ENCODE measurements around the gene SGSH.

Gene SGSH

DNA sequence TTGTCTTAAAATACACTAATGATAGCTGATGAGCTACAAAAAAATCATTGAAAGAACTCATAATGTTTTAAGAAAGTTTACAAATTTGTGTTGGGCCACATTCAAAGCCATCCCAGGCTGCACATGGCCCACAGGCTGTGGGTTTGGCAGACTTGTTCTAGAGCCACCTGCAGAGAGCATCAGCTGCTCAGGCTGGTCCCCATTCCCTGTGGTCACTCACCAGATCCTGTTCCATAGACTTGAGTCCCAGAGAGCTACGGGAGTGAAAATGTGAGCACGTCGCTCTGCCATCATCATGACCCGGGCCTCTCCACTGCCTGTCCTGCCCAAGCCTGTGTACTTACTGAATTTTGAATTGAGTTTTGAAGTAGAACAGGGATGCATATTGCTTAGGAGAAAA, 7.0 kb upstream of the SGSH start:
- DNase-seq (ENCODE audit: low spot score) = no peak
- FAIRE-seq = no peak

DNA sequence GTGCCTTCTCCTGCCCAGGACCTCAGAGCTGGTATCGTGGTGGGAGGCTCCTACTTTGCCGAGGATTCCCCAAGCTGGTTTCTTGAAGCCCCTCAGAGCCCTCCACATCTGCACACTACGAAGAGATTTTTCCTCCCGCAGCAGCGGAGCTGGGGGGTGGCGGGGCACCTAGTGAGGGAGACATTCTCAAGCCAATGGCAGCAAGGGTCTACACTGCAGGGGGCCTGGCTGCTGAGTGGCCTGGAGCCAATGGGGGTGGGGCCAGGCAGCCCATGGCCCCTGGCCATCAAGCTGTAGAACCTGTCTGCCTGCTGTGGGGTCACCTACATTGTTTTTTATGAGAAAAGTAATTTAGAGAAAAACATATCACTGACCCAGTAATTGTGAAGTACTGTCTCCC, 5.1 kb upstream of the SGSH start:
- DNase-seq (ENCODE audit: low spot score) (no peak), FAIRE-seq (no peak)

DNA sequence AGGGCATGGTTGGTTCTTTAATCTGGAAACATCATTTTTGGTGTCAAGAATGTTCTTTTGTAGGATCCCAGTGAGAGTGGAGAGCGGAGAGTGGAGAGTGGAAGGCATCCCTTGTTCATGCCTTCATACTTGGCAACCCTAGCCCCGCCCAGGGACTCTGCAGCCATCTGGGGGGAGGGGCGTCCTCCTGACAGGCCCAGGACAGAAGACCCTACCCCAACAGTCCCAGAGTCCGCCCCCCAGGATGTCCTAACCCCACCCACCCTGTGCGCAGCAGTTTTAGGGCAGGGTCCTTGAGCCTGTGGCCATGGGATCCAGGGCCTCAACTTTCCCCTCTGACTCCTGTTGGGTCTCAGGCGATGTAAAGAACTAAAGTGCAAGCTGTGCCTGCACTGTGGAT, 4.5 kb upstream of the SGSH start:
- no peak for FAIRE-seq
- no peak for DNase-seq (ENCODE audit: low spot score)

DNA sequence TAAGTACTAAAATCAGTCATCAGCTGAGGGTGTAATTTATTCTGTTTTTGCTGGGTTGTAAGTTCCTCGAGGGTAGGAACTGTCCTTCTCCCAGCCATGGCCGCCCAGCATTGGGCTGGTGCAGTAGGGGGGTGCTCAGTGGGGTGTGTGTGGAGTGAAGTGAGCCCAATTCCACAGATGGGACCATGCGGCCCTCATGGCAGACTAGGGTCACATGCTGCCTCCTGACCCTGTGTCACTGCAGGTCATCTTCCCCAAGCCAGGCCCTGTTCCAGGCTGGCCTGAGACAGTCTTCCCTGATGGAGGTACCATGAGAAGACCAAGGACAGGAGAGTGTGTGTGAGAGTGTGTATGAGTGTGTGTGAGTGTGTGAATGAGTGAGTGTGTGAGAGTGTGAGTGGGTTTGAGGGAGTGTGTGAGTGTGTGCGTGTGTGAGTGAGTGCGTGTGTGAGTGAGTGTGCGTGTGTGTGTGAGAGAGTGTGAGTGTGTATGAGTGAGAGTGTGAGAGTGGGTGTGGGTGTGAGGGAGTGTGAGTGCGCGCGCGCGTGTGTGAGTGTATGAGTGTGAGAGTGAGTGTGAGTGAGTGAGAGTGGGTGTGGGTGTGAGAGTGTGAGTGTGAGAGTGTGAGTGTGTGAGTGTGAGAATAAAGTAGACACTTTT, 3.8 kb upstream of the SGSH start:
- FAIRE-seq (no peak), DNase-seq (ENCODE audit: low spot score) (no peak)

DNA sequence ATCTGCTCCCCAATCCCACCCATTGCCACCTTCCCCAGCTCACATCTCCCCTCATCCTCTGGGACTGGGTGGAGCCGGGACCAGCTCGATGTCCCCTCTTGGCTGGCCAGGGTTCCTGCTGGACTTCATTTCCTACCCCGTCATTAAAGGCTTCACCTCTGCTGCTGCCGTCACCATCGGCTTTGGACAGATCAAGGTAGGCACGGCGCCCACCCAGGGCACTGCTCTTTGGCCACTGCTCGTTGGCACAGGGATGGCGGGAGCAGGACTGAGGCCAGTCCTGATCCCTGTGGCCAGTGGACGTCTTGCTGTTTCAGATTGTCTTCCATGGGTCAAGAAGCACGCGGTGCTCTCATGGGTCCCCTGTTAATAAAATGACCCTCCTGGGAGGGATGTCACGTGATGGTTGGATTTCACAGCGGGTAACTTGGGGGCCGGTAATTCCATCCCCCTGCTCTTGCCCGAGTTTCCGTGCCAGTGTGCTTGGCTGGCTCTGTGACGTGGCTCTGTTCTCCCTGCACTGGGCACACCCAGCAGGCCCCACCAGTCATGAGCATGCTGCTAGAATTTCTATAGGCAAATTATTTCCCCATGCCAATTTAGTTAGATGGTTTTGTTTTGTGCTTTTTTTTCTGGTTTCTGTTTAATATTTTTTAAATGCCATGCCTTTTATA, 3.1 kb upstream of the SGSH start:
- DNase-seq (ENCODE audit: low spot score) = no peak
- FAIRE-seq = no peak

DNA sequence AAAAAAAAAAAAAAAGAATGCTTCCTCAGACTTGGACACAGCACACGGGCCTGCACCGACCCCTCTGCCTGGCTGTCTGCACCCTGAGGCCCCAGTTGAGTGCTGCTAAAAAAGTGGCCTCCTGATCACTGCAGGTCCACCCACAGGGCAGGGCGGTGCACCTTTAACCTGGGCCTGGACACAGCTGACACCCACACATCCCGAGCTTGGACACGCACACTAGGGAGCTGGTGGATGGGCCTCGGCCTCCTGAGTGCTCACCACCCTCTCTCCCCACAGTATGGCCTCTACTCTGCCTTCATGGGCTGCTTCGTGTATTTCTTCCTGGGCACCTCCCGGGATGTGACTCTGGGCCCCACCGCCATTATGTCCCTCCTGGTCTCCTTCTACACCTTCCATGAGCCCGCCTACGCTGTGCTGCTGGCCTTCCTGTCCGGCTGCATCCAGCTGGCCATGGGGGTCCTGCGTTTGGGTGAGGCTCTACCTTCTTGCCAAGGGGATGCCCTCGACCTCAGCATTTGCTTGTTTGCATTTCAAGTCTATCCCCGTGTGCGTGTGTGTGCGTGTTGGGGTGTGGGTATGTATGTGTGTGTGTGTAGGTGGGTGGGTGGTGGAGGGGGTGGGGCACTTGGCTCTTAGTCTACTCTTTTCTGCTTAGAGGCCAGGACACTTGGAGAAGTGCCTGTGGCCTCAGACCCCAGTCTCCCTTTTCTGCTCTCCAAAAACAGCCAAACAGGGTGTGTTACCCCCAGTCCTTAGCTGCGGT, 2.4 kb upstream of the SGSH start:
- FAIRE-seq = peak; percentile 61
- DNase-seq (ENCODE audit: low spot score) = no peak

DNA sequence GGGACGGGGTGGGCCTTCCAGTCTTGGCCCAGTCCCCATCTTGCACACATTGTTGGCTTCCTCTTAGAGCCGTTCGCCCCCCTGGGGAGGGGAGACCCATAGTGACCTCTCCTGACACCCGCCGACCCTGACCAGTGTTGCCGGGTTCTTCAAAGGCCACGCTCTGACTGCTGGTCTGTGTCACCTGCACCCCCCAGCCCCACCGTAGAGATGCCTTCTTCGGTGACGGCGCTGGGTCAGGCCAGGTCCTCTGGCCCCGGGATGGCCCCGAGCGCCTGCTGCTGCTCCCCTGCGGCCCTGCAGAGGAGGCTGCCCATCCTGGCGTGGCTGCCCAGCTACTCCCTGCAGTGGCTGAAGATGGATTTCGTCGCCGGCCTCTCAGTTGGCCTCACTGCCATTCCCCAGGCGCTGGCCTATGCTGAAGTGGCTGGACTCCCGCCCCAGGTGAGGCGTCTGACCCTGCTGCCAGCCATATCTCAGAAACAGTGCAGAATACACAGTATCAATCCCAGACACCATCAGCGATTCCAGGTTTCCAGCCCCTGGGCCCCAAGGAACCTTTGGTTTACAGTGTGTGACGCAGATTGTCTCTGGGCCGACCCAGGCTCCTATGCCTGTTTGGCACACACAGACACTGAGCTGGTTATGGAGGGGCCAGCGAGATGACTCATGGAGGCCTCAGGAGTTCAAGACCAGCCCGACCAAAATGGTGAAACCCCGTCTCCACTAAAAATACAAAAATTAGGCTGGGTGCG, 1.4 kb upstream of the SGSH start:
- DNase-seq (ENCODE audit: low spot score) = no peak
- FAIRE-seq = peak; percentile 20

DNA sequence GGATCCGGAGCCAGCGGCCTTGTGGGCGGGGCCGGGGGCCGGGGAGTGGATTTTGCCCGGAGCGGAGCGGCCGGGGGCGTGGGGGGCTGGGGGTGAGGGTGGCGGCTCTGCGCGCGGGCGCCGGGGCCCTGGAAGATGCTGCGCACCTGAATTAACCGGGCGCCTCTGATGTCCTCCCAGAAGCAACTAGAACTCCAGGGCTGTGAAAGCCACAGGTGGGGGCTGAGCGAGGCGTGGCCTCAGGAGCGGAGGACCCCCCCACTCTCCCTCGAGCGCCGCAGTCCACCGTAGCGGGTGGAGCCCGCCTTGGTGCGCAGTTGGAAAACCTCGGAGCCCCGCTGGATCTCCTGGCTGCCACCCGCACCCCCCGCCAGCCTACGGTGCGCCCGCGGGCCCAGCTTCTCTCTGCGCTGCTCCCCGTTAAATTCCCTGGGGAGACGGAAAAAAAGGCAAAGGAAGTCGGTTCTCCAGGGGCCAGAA, 643 bp upstream of the SGSH start:
- FAIRE-seq = no peak
- DNase-seq (ENCODE audit: low spot score) = no peak

DNA sequence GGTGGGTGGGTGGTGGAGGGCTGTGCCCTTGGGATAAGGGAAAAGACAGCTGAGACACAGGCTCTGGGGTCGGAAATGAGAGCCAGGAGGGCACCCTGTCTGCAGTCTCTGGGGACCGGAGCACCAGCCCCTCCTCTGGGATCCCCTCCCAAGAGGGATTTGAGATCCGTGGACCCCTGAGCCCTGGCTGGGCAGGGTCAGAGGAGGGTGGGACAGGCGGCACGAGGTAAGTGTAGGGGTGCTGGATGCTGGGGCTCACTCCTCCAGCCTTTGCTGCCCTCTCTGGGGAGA, 425 bp downstream of the SGSH start:
- FAIRE-seq (no peak), DNase-seq (ENCODE audit: low spot score) (no peak)

DNA sequence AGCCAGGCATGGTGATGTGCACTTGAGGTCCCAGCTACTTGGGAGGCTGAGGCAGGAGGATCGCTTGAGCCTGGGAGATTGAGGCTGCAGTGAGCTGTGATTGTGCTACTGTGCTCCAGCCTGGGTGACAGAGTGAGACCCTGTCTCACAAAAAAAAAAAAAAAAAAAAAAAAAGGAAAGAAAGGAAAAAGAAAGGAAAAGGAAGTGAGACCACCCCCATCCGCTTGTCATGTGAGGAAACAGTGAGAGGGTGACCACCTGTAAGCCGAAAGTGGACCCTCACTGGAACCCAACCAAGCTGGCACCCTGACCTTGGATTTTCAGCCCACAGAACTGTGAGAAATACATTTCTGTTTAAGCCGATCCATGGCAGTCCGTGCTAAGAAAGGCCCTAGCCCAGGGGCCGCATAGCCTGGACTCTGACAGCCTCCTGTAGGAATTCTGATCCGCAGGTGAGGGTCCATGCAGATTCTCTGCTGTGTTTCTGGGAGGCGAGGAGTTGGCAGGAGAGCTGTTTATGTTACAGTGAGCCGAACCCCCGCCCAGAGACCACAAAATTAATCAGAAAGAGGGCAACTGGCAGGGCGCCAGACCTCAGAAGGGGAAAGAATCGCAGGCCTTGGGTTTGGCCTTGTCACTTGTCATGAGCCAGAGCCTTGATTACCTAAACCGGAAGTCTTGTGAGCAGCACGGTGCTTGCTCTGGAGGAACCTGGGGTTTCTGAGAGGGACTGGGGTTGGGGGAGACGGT, 945 bp downstream of the SGSH start:
- DNase-seq (ENCODE audit: low spot score) = peak; percentile 89

DNA sequence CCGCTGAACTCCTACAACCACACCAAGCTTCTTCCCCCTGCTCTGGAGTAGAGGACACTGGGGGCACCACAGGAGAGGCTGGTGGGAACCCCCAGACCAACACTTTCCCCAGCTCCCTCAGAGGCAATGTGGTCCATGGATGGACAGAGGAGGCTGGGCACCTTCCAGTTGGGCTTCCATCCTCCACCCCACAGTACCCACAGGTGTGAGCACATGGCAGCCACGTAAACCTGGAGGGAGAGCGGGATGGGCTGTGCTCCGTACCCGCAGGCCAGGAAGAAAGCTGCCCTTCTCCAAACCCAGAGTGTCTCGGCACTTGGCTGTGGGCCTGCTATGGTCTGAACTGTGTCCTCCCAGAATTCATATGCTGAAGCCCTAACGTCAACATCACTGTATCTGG, 1.7 kb downstream of the SGSH start:
- peak; percentile 63 for FAIRE-seq

More for the DNA sequence above, 945 bp downstream of the SGSH start:
- no peak for FAIRE-seq

DNA sequence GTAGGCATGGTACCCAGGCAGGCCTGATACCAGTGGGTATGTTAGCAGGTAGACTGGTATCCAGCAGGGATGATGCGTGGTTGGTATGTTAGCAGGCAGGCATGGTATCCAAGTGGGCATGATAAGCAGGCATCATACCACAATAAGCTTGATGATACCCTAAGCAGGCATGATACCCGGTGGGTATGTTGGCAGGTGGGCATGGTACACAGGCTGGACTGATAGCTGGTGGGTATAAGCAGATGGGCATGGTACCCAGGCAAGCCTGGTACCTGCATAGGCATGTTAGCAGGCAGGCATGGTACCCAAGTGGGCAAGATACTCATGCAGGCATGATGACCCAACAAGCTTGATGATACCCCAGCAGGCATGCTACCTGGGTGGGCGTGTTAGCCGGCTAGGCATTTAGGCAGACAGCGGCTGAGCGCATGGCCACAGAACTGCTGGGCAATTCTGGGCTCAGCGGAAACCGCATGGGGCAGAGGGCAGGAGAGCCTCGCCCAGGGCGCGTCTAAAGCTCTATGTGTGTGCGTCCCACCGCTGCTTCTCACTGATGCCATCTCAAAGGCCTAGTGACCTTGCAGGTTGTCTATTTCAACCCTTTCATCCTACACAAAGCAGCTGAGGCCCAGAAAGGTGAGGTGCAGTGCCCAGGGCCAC, 2.3 kb downstream of the SGSH start:
- FAIRE-seq (peak; percentile 97), DNase-seq (ENCODE audit: low spot score) (no peak)

More for the DNA sequence above, 1.7 kb downstream of the SGSH start:
- no peak for DNase-seq (ENCODE audit: low spot score)

DNA sequence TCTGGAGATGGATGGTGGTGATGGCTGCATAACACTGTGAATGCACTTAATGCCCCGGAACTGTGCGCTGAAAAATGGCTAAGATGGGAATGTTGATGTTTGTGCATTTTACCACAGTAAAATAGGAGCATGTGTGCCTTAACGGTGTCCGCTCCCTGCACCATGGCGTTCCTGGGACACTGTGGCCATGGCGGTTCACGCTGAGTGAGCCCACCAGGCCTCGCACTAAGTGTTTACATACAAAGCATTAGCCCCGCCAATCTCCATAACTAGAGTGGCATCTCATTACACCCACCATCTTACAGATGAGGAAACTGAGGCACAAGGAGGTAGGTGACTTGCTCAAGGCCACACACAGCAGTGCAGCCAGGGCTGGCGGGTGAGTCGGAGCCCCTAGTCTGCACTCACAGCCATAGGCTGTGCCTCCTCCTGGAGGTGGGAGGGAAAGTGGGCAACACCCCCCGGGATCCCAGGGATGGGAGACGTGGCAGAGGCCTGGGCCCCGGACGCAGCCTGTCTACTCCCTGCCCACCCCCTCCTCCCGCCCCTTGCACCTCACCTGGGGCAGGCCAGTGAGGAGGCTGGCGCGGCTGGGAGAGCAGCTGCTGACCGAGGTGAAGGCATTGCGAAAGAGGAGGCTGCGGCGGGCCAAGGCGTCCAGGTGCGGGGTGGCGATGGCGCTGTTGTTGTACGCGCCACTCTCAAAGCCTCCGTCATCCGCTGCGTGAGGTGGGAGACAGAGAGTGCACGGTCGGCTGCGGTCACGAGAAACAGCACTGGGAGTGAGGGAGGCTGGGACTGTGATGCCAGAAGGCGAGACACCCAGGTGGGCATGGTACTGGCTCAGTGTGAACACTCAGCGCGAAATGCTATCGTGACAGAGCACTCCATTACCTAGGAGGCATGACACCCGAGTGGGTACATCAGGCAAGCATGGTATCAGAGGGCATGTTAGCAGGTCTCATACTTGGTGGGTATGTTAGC, 3.4 kb downstream of the SGSH start:
- FAIRE-seq (peak; percentile 66), DNase-seq (ENCODE audit: low spot score) (no peak)

DNA sequence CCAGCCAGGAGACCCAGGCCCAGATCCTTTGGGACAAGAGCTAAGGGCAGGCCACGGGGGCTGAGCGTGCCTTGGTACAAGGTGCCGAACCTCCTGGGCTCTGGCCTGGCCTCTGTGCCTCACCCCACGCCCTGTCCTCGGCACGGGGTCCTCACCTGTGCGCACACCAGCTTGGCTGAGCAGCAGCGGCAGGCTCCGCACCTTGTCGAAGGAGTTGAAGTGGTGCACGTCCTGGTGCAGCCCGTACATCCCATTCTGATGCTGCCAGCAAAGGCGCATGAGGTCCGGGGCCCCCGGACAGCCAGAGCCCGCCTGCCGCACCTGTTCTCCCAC, 5.3 kb downstream of the SGSH start:
- FAIRE-seq = peak; percentile 9
- no peak for DNase-seq (ENCODE audit: low spot score)

DNA sequence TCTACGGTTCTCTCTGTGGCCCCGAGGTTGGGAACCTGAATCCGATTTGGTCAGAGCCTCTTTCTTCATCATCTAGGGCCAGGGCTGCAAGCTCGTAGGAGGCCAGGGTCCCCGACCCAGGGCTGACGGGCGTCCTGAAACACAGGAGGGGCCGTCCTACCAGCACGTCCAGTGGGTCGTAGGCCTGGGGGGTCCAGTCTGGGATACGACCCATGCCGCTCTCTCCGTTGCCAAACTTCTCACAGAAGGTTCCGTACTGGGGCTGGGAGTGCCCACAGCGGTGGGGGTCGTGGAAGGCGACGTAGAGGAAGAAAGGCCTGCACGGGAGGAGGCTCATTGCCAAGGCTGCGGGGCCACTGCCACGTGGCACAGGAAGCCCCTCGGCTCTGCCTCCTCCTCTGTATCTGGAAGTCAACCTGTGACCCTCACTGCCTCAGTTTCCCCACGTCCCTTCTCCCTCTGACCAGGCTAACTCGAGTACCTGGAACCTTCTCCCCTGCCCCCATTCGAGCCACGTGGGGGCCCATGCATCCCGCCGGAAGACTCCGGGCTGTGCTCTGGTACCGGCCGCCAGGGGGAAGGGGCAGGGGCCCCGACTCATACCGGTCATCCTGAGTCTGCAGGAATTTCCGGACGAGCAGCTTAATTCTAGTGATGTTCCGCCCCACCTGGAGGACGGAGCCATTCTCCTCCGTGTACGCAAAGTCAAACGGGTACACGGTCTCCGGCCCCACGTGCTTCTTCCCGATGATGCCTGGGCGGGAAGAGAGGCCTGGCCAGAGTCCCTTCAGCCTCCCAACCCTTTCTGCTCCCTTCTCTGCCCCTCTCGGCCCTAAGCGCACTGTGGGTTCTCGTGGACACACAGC, 5.9 kb downstream of the SGSH start:
- no peak for FAIRE-seq
- no peak for DNase-seq (ENCODE audit: low spot score)

DNA sequence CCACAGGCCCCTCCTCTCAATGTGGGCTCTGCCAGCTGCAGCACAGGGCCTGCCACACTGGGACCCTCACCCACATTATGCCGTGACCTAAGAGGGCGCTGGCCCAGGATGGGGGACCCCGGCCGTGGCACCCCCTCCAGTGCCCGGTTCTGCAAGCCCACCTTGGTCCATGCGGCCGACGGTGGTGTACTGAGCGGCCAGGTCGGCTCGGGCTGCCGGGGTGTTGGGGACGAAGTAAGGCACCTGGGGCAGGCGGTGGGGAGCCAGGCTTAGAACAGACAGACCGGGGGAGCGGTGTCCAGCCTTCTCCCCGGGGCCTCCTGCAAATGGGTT, 6.5 kb downstream of the SGSH start:
- DNase-seq (ENCODE audit: low spot score) = no peak
- FAIRE-seq = no peak

DNA sequence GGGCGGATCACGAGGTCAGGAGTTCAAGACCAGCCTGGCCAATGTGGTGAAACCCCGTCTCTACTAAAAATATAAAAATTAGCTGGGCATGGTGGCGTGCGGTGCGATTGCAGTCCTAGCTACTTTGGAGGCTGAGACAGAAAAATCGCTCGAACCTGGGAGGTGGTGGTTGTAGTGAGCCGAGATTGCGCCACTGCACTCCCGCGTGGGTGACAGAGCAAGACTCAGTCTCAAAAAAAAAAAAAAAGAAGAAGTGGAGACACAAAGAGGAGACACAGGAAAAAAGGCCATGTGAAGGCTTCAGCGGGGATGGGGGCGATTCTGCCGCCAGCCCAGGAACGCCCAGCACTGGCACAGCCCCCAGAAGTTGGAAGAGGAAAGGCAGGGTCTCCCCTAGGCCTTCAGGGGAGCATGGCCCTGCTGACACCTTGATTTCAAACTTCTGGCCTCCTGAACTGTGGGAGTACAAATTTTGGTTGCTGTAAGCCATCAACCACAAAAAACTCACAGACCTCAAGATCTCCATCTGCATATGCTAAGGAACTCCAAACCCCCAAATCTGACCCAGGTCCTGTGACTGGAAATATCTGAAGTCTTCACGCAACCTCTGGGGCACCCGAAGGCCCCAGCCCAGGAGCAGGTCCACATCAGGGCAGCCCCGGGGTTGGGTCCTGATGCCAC, 7.0 kb downstream of the SGSH start:
- no peak for FAIRE-seq
- DNase-seq (ENCODE audit: low spot score) = no peak

DNA sequence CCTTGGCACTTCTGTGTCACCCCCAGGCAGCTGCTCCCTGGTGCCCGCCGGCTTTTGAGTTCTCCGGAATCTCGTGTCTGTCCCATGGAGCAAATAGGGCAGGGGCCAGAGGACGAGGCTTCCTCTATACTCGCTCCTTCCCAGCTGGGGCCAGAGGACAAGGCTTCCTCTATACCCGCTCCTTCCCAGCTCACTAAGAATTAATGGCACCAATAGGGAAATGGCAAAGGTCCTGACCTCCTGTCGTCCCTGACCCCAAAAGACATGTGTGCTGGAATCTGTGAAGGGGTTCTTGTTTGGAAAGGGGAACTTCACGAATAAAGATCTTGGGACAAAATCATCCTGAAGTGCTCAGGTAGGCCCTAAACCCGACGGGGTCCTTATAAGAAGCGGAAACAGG, 7.6 kb downstream of the SGSH start:
- no peak for FAIRE-seq
- DNase-seq (ENCODE audit: low spot score) = no peak
